ENCODE data around the gene MLEC. TPM values are rescaled to one million over a fixed set of nuclear protein-coding genes. Genes with fewer than 3 reads are reported as not detected.

Gene MLEC
- total RNA-seq, 3 donors from 2014 or later (not counting 1 experiment from before 2014, with no cell fraction given), result 47.4 to 52.8 (median 49.6) TPM

DNA sequence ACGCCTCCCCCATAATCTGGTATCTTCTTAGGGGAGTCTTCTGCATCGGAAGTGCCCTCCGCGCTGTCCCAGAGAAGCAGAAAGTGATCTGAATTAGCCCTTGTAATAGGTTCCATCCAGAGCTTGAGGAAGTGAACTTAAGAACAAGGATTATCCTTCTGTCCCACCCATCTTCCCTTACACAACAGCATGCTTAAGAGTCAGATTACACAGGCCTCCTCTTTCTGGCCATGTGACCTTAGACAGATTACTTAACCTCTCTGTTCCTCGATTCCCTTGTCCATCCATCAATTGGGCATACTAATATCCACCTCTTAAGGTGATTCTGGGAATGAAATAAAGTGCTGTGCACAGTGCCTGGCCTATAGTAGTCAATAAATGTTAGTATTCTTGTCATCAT, 35.1 kb upstream of the MLEC start:
- Histone ChIP-seq H3K4me1 (ENCODE audit: control insufficient read depth, insufficient read depth, low read length) (peaks cover 11% of the 10 kb centered on the region), H3K4me3 (ENCODE audit: low read length) (no peak overlapping the region), H3K27me3 (ENCODE audit: control insufficient read depth, insufficient read depth, low read length) (peaks cover 8% of the 10 kb centered on the region), H3K27ac (ENCODE audit: low read length) (no peak overlapping the region), H3K9me3 (ENCODE audit: control insufficient read depth, insufficient read depth, low read length) (no peaks in the 10 kb centered on the region), H3K36me3 (ENCODE audit: control insufficient read depth, insufficient read depth, low read length) (no peaks in the 10 kb centered on the region)
- Mint-ChIP-seq H3K4me1 (peaks cover 10 to 13% of the 10 kb centered on the region in 2 donors), H3K36me3 (no peaks in the 10 kb centered on the region), H3K27me3 (ENCODE audit: low read depth in 2 of 2) (peaks cover 29 to 33% of the 10 kb centered on the region in 2 donors), H3K9me3 (no peaks in the 10 kb centered on the region), H3K4me3 (no peak overlapping the region), H3K27ac (no peak overlapping the region)
- DNase-seq, result no peak
- 87% methylated on average over 4 of the region's 5 CpGs for WGBS (ENCODE audit: insufficient coverage)
- intact Hi-C loops (cut with micrococcal nuclease), result no loop called here
- ATAC-seq, result no peak
- TF ChIP-seq CTCF (IDR thresholded peaks at IDR 0.05), result no peak

DNA sequence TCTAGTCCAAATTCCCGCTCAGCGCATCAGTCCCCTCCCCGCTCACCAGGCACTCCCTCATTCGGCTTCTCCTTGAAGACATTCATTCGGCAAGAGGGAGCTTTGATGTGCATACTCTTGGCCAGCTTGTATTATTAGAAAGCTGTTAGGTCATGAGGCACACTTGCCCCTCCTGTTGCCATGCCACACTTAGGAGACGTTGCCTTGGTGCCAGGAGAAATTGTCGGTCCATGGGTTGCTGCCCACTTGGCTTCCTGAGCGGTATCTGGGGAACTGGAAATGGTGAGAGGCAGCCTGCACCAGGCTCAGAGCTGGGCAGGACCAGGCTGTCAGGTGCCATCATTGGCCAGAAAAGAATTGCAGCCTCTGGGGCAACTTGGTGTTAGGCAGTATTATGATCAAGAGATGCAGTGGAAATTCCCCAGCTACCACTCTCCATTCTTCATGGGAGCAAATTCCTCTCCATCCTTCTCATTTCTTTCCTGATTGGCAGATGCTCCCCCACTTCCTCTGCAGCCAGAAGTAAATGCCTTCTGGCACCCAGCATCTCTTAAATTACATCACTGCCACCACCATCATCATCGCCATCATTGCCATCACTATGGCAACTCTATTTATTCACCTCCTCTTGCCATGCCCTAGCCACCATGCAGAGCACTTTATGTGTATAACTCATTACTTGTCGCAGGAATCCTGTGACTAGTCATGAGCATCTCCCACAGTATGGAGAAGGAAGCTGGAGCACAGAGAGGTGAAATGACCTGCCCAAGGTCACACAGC, 34.1 kb upstream of the MLEC start:
- H3K4me3 Mint-ChIP-seq, result no peak overlapping the region
- no peak for TF ChIP-seq CTCF (IDR thresholded peaks at IDR 0.05)
- Histone ChIP-seq H3K4me1 (ENCODE audit: control insufficient read depth, insufficient read depth, low read length) (peaks cover 11% of the 10 kb centered on the region), H3K9me3 (ENCODE audit: control insufficient read depth, insufficient read depth, low read length) (no peaks in the 10 kb centered on the region), H3K27me3 (ENCODE audit: control insufficient read depth, insufficient read depth, low read length) (peaks cover 8% of the 10 kb centered on the region), H3K4me3 (ENCODE audit: low read length) (no peak overlapping the region), H3K36me3 (ENCODE audit: control insufficient read depth, insufficient read depth, low read length) (no peaks in the 10 kb centered on the region), H3K27ac (ENCODE audit: low read length) (no peak overlapping the region)
- H3K4me1 Mint-ChIP-seq, result peaks cover 7 to 8% of the 10 kb centered on the region in 2 donors
- H3K36me3 Mint-ChIP-seq, result no peaks in the 10 kb centered on the region
- no peak for ATAC-seq
- peaks cover 26 to 28% of the 10 kb centered on the region in 2 donors for H3K27me3 Mint-ChIP-seq (ENCODE audit: low read depth in 2 of 2)
- intact Hi-C loops (cut with micrococcal nuclease), result no loop called here
- 82% methylated on average over 10 of the region's 10 CpGs for WGBS (ENCODE audit: insufficient coverage)
- no peaks in the 10 kb centered on the region for H3K9me3 Mint-ChIP-seq
- no peak overlapping the region for H3K27ac Mint-ChIP-seq
- no peak for DNase-seq

DNA sequence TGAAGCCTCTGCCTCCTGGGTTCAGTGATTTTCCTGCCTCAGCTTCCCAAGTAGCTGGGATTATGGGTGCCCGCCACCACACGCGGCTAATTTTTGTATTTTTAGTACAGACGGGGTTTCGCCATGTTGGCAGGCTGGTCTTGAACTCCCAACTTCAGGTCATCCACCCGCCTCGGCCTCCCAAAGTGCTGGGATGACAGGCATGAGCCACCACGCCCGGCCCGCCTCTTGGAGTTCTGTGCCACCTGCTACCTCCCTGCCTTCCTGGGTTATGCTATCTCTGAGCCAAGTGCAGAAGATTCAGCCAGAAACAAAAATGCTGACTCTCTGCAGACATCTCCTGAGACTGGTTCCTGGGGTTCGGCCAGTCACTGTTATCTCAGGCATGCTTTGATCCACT, 33.3 kb upstream of the MLEC start:
- Mint-ChIP-seq H3K27me3 (ENCODE audit: low read depth in 2 of 2) (peaks cover 21 to 22% of the 10 kb centered on the region in 2 donors), H3K27ac (no peak overlapping the region), H3K36me3 (no peaks in the 10 kb centered on the region), H3K4me3 (no peak overlapping the region), H3K4me1 (peaks cover 7 to 8% of the 10 kb centered on the region in 2 donors), H3K9me3 (no peaks in the 10 kb centered on the region)
- peaks cover 11% of the 10 kb centered on the region for H3K4me1 ChIP-seq (ENCODE audit: control insufficient read depth, insufficient read depth, low read length)
- no peak overlapping the region for H3K4me3 ChIP-seq (ENCODE audit: low read length)
- no peak for DNase-seq
- H3K27me3 ChIP-seq (ENCODE audit: control insufficient read depth, insufficient read depth, low read length), result peaks cover 8% of the 10 kb centered on the region
- no peak for ATAC-seq
- TF ChIP-seq CTCF (IDR thresholded peaks at IDR 0.05), result no peak
- H3K36me3 ChIP-seq (ENCODE audit: control insufficient read depth, insufficient read depth, low read length), result no peaks in the 10 kb centered on the region
- intact Hi-C loops (cut with micrococcal nuclease), result no loop called here
- H3K9me3 ChIP-seq (ENCODE audit: control insufficient read depth, insufficient read depth, low read length), result no peaks in the 10 kb centered on the region
- WGBS (ENCODE audit: insufficient coverage), result 93% methylated on average over 11 of the region's 11 CpGs
- no peak overlapping the region for H3K27ac ChIP-seq (ENCODE audit: low read length)

GRCh38 chr12:120654656-120655055, 32.3 kb upstream of the MLEC start:
- intact Hi-C loops (cut with micrococcal nuclease), result no loop called here
- DNase-seq (no peak), ATAC-seq (no peak)
- Histone ChIP-seq H3K9me3 (ENCODE audit: control insufficient read depth, insufficient read depth, low read length) (no peaks in the 10 kb centered on the region), H3K36me3 (ENCODE audit: control insufficient read depth, insufficient read depth, low read length) (no peaks in the 10 kb centered on the region), H3K27ac (ENCODE audit: low read length) (no peak overlapping the region), H3K4me3 (ENCODE audit: low read length) (no peak overlapping the region), H3K27me3 (ENCODE audit: control insufficient read depth, insufficient read depth, low read length) (peaks cover 4% of the 10 kb centered on the region), H3K4me1 (ENCODE audit: control insufficient read depth, insufficient read depth, low read length) (peaks cover 2% of the 10 kb centered on the region)
- no peaks in the 10 kb centered on the region for H3K4me1 Mint-ChIP-seq
- H3K27ac Mint-ChIP-seq, result no peak overlapping the region
- no peak overlapping the region for H3K4me3 Mint-ChIP-seq
- no peaks in the 10 kb centered on the region for H3K36me3 Mint-ChIP-seq
- no peaks in the 10 kb centered on the region for H3K9me3 Mint-ChIP-seq
- WGBS (ENCODE audit: insufficient coverage), result 91% methylated on average over 10 of the region's 10 CpGs
- TF ChIP-seq CTCF (IDR thresholded peaks at IDR 0.05), result no peak
- peaks cover 13 to 17% of the 10 kb centered on the region in 2 donors for H3K27me3 Mint-ChIP-seq (ENCODE audit: low read depth in 2 of 2)

Measured in natural killer cell (primary cell).